Esophagus muscularis mucosa (tissue), 4 donors: Measurements from ENCODE around the gene TPM2. TPM values are rescaled to one million over a fixed set of nuclear protein-coding genes. Genes with fewer than 3 reads are reported as not detected.
"Not testable (repeated sequence)": the region's sequence is repeated elsewhere in the genome, so short reads cannot be mapped to it uniquely, and the experiment has no call there.

Experiments
- DNase-seq: peaks from one replicate; pipeline ENCODE4 v3.0.0-alpha.2; 2017; ENCODE audit errors: extremely low spot score
- H3K27ac ChIP-seq, 4 donors: fragments of 200-600 bp; sonication (generic); replicated peaks in 1 of 4; 1 replicate in 3 of 4; 2 replicates in 1 of 4; pipeline ENCODE4 v1.5.1; 2016 to 2019; ENCODE audit warnings: mild to moderate bottlenecking in 1 of 4
- H3K27me3 ChIP-seq, 4 donors: fragments of 200-600 bp; sonication (generic); one replicate each; pipeline versions ENCODE4 v1.5.1 to v1.6.0; 2016 to 2019
- H3K36me3 ChIP-seq, 4 donors: fragments of 200-600 bp; sonication (generic); one replicate each; pipeline ENCODE4 v1.5.1; 2016 to 2019
- H3K4me1 ChIP-seq, 4 donors: fragments of 200-600 bp; sonication (generic); one replicate each; pipeline ENCODE4 v1.5.1; 2016 to 2019
- H3K4me3 ChIP-seq, 4 donors: fragments of 200-600 bp; sonication (generic); 1 replicate in 2 of 4; 2 replicates in 2 of 4; pipeline ENCODE4 v1.5.1; 2016 to 2019; ENCODE audit warnings: mild to moderate bottlenecking in 4 of 4, moderate library complexity in 1 of 4
- H3K9me3 ChIP-seq, 4 donors: fragments of 200-600 bp; sonication (generic); 1 replicate in 3 of 4; 2 replicates in 1 of 4; pipeline ENCODE4 v1.5.1; 2016 to 2019
- EP300 ChIP-seq: sonication (generic); formaldehyde crosslinking; IDR thresholded peaks from one replicate; pipeline ENCODE4 v1.6.1; 2017; ENCODE audit warnings: antibody characterized with exemption
- POLR2A ChIP-seq: fragments of 450-650 bp; IDR thresholded peaks from one replicate; pipeline ENCODE4 v1.6.1; 2017; ENCODE audit warnings: antibody characterized with exemption, moderate library complexity, mild to moderate bottlenecking, low read depth
- POLR2AphosphoS5 ChIP-seq, 2 donors: sonication (generic); formaldehyde crosslinking; IDR thresholded peaks; one replicate each; pipeline ENCODE4 v1.6.1; 2017; ENCODE audit warnings: antibody characterized with exemption in 2 of 2
- WGBS: methylation state at CpG from one replicate; pipeline ENCODE4 v1.1.5; 2018; 5-methylcytosine and 5-hydroxymethylcytosine counted together
- intact Hi-C: fragments of 100-400 bp; cut with DNase I; formaldehyde crosslinking; loops from one replicate; pipeline ENCODE4 v1.15.1; 2023
- total RNA-seq, 4 donors: library from RNA; depleted of rRNA; stranded (reverse); fragments of >200 nt; gene quantifications; one replicate each; pipeline versions ENCODE4 v1.1.0 to v1.2.1, GENCODE V29; 2016
- TF ChIP-seq, protein P1 (sequence below), 3 experiments: fragments of 200-600 bp in 2 of 3; fragments of 450-650 bp in 1 of 3; sonication (generic) in 2 of 3; IDR thresholded peaks; one replicate each; pipeline ENCODE4 v1.5.1; 2017 to 2019; ENCODE audit warnings: antibody characterized with exemption in 3 of 3, mild to moderate bottlenecking in 2 of 3, moderate library complexity in 1 of 3

The TPM2 gene
- total RNA-seq, 4 donors from 2014 or later, result 8,856 to 14,576 (median 12,022) TPM

DNA sequence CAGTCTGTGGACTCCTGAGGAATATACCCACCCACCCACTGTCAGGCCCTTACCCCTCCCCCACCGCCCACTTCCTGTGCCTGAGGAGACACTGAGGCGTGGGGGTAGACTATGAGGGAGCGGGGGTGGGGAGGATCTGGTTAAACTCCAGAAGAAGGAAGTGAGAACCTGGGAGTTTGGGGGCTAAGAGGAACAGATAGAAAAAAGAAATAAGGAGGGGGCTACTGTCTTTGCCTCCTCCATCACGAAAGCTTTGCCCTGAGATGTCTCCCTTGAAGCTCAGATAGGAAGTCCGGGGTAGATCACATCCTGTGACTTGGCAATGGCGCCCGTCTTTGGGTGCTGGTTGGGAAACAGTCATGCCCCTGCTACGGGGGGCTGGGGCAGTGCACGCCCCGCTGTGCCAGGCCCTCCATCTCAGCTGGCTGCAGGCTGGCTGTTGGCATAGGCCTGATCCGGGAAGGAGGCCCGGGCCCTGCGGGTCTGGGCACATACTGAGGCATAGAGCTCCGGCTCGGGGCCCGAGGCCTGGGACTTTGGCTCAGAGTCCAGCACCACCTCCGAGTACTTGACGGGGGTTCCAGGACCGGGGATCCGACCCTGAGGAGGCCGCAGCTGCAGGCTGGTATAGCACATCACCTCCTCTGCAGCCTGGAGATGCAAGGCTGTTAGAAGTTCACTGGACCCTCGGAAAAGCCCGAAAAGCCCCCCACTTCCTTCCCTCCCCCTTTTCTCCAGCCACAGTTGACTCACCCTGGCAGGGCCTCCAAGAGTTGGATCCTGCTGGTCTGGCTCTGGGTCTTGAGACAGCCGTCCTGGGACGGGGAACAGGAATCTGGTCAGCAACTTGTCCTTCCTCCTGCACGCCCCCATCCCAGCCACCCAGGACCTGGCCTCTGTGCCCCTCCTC is 40.0 kb downstream of the TPM2 start:
- WGBS, result 75% methylated on average over 11 of the region's 26 CpGs
- intact Hi-C loops, result no loop called here
- Histone ChIP-seq H3K4me3 (peak overlapping the region in 1 of 4 donors; percentile 32), H3K27me3 (no peaks in the 10 kb centered on the region), H3K9me3 (no peaks in the 10 kb centered on the region), H3K27ac (no peak overlapping the region), H3K4me1 (peaks cover 8 to 27% (median 22%) of the 10 kb centered on the region in 4 donors), H3K36me3 (no peaks in the 10 kb centered on the region)
- TF ChIP-seq EP300 (no peak), POLR2AphosphoS5 (IDR thresholded peaks at IDR 0.05) (no peak), POLR2A (no peak)
- TF ChIP-seq, protein P1, sequence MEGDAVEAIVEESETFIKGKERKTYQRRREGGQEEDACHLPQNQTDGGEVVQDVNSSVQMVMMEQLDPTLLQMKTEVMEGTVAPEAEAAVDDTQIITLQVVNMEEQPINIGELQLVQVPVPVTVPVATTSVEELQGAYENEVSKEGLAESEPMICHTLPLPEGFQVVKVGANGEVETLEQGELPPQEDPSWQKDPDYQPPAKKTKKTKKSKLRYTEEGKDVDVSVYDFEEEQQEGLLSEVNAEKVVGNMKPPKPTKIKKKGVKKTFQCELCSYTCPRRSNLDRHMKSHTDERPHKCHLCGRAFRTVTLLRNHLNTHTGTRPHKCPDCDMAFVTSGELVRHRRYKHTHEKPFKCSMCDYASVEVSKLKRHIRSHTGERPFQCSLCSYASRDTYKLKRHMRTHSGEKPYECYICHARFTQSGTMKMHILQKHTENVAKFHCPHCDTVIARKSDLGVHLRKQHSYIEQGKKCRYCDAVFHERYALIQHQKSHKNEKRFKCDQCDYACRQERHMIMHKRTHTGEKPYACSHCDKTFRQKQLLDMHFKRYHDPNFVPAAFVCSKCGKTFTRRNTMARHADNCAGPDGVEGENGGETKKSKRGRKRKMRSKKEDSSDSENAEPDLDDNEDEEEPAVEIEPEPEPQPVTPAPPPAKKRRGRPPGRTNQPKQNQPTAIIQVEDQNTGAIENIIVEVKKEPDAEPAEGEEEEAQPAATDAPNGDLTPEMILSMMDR (IDR thresholded peaks at IDR 0.05), result no peak
- DNase-seq, result no peak

DNA sequence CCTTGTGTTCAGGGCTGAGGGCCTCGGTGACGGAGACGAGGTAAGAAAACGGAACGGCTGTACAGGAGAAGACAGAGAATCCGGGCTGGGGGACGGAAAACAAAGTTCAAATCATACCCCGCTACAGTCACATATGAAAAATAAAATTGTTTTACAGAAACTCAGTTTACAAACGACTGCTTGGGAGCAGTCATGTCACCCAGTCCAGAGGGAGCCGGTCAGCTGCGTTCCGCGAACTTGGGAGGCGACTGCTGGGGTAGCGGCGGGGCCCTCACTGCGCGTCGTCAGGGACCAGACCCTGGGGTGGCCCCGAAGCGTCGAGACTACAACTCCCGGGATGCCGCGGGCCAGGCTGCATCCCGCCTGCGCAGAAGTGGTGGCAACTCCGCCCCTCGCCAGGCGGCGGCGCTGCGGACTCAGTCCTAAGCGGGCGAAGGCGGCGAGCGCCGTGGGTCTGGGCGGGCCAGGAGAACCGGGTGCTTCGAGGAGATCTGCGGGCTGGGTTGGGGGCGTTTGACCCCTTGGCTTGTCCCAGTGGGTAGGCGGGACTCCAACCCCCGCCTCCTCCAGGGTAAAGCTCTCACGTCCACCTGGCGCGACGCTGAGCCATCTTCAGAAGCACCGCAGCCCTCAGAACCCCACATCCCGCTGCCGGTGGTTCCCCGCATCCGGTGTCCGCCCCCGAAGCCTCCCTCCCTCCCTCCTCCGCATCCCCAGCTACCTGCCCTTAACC is 43.0 kb downstream of the TPM2 start:
- H3K4me1 ChIP-seq, result peaks cover 8 to 27% (median 22%) of the 10 kb centered on the region in 4 donors
- H3K9me3 ChIP-seq, result no peaks in the 10 kb centered on the region
- peak overlapping the region; percentile 49 to 68 (median 63) for H3K4me3 ChIP-seq
- H3K27ac ChIP-seq, result peak overlapping the region; percentile 77 to 92 (median 85)
- no peaks in the 10 kb centered on the region for H3K36me3 ChIP-seq
- TF ChIP-seq, protein P1 (IDR thresholded peaks at IDR 0.05), result peak in 2 of 3 experiments; percentile 97 to 98
- TF ChIP-seq POLR2A, result peak; percentile 81
- peak; percentile 96 to 98 for TF ChIP-seq POLR2AphosphoS5 (IDR thresholded peaks at IDR 0.05)
- no peak for TF ChIP-seq EP300
- under 1% methylated on average over 32 of the region's 58 CpGs for WGBS
- peak; percentile 97 for DNase-seq
- intact Hi-C loops, result loop anchor here (2.0 kb wide), 1 partner anchor 42 kb away; the partner anchor contains the start of gene TESK1
- no peaks in the 10 kb centered on the region for H3K27me3 ChIP-seq

DNA sequence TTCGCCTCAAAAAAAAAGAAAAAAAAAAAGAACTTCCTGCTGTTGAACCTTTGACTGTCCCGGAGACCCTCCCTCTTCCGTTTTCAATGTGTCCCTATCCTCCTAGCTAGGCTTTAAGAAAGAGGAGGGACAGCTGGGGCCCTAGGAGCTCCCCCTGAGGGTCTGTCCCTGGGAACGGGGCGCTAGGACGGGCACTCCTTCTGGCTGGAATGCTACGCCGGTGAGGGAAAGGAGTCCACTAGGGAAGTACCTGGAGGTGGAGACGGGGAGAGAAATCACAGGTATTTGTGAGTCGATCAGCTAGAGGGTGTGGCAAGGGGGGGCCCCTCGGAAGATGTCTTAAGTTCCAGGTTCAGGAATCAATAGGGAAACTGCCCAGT is 43.6 kb downstream of the TPM2 start:
- TF ChIP-seq POLR2A, result no peak
- TF ChIP-seq, protein P1 (IDR thresholded peaks at IDR 0.05), result peak in 2 of 3 experiments; percentile 5 to 16
- no peak for DNase-seq
- 8% methylated on average over 11 of the region's 11 CpGs for WGBS
- Histone ChIP-seq H3K27ac (peak overlapping the region; percentile 77 to 92 (median 85)), H3K36me3 (no peaks in the 10 kb centered on the region), H3K4me1 (peaks cover 8 to 27% (median 22%) of the 10 kb centered on the region in 4 donors), H3K27me3 (no peaks in the 10 kb centered on the region), H3K9me3 (no peaks in the 10 kb centered on the region), H3K4me3 (peak overlapping the region; percentile 49 to 68 (median 63))
- intact Hi-C loops, result loop anchor here (2.0 kb wide), 1 partner anchor 41 kb away; the partner anchor contains the start of gene TESK1

DNA sequence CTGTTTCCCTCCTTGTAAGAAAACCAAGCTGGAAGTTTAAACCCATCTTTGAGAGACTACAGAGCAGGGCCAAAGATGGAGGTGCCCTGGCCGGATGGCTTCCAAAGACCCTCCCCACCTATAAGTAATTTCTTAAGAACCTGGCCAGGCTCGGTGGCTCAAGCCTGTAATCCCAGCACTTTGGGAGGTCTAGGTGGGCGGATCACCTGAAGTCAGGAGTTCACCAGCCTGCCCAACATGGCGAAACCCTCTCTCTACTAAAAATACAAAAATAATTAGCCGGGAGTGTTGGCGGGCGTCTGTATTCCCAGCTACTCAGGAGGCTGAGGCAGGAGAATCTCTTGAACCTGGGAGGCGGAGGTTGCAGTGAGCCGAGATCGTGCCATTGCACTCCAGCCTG is 44.0 kb downstream of the TPM2 start:
- Histone ChIP-seq H3K4me1 (peaks cover 8 to 27% (median 22%) of the 10 kb centered on the region in 4 donors), H3K27ac (peak overlapping the region; percentile 77 to 92 (median 85)), H3K4me3 (peak overlapping the region; percentile 49 to 68 (median 63))
- 54% methylated on average over 10 of the region's 10 CpGs for WGBS
- not testable (repeated sequence) for H3K9me3 ChIP-seq, H3K36me3 ChIP-seq, DNase-seq, H3K27me3 ChIP-seq
- intact Hi-C loops, result loop anchor here (2.0 kb wide), 1 partner anchor 41 kb away; the partner anchor contains the start of gene TESK1

DNA sequence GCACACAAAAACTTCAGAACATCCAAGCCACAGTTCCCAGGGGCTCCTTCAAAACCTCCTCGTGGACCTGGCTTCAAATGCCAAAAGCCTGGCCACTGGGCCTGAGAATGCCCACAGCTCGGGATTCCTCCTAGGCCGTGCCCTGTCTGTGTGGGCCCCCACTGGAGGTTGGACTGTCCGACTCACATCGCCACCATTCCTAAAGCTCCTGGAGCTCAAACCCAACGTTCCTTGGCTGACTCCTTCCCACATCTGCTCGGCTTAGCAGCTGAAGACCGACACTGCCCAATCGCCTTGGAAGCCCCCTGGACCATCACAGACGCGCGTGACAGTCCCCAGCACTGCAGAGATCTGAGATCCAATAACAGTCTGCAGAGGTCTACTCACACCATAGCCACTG is 46.7 kb downstream of the TPM2 start:
- Histone ChIP-seq H3K9me3 (no peaks in the 10 kb centered on the region), H3K27ac (no peak overlapping the region), H3K4me1 (peaks cover 8 to 22% (median 17%) of the 10 kb centered on the region in 4 donors), H3K4me3 (no peak overlapping the region), H3K27me3 (no peaks in the 10 kb centered on the region), H3K36me3 (peaks cover 0 to 5% (median 0%) of the 10 kb centered on the region in 4 donors)
- DNase-seq, result no peak
- intact Hi-C loops, result no loop called here
- TF ChIP-seq, protein P1 (IDR thresholded peaks at IDR 0.05), result no peak
- no peak for TF ChIP-seq EP300
- TF ChIP-seq POLR2AphosphoS5 (IDR thresholded peaks at IDR 0.05), result no peak
- TF ChIP-seq POLR2A, result no peak
- 96% methylated on average over 12 of the region's 12 CpGs for WGBS

DNA sequence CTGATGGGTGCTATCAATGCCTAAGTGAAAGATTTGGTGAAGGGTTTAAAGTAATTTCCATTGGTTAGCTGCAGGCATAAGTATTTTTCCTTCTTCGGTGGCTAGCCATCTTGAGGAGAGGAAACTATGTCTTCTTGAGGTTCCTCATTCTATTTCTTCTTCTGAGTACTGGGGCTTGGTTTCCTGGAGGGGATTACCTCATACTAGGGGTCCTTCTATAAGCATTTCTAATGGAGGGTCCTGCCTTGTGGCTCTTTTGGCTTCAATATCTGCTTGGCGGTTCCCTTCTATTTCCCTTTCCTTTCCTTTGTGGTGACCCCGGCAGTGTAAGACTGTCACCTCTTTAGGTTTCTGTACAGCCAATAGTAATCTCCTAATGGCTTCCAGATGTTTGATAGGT is 48.2 kb downstream of the TPM2 start:
- H3K27ac ChIP-seq, intact Hi-C loops, H3K9me3 ChIP-seq, H3K4me3 ChIP-seq, DNase-seq, H3K27me3 ChIP-seq, H3K36me3 ChIP-seq: not testable (repeated sequence)
- peaks cover 4 to 12% (median 9%) of the 10 kb centered on the region in 4 donors for H3K4me1 ChIP-seq
- WGBS, result 74% methylated on average over 3 of the region's 3 CpGs

DNA sequence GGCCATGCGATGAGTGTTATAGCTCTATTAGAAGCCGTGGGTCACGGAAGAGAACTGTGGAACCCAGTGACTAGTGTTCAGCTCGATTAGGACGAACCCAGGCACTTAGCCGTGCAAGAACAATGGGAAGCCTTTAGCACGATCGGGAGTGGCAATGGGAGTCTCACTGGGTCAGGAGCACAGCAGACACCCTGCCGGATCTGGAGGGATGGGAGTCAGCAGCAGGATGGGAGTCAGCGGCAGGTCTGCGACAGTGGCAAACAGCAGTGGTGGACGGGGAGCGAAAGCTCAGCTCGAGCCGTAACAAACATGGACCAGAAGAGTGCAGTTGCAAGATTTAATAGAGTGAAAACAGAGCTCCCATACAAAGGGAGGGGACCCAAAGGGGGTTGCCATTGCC is 49.3 kb downstream of the TPM2 start:
- H3K9me3 ChIP-seq, H3K4me1 ChIP-seq, DNase-seq, intact Hi-C loops, H3K36me3 ChIP-seq, H3K4me3 ChIP-seq, H3K27ac ChIP-seq, H3K27me3 ChIP-seq: not testable (repeated sequence)
- WGBS, result 94% methylated on average over 15 of the region's 15 CpGs
